Tibial nerve (tissue), 4 donors: ENCODE results near the gene BTRC.

Source experiments
- CTCF ChIP-seq, 5 experiments: fragments of 200-600 bp in 3 of 5; fragments of 450-650 bp in 2 of 5; sonication (generic) in 3 of 5; IDR thresholded peaks; one replicate each; pipeline ENCODE4 v1.5.1; 2016 to 2019; ENCODE audit warnings: antibody characterized with exemption in 5 of 5, mild to moderate bottlenecking in 3 of 5, moderate library complexity in 2 of 5
- EP300 ChIP-seq, 2 donors: sonication (generic); formaldehyde crosslinking; IDR thresholded peaks; one replicate each; pipeline ENCODE4 v1.6.1; 2017; ENCODE audit warnings: antibody characterized with exemption in 2 of 2, mild to moderate bottlenecking in 1 of 2
- POLR2A ChIP-seq, 2 donors: fragments of 450-650 bp; IDR thresholded peaks; one replicate each; pipeline ENCODE4 v1.6.1; 2017; ENCODE audit warnings: antibody characterized with exemption in 2 of 2, mild to moderate bottlenecking in 2 of 2, moderate library complexity in 2 of 2

DNA sequence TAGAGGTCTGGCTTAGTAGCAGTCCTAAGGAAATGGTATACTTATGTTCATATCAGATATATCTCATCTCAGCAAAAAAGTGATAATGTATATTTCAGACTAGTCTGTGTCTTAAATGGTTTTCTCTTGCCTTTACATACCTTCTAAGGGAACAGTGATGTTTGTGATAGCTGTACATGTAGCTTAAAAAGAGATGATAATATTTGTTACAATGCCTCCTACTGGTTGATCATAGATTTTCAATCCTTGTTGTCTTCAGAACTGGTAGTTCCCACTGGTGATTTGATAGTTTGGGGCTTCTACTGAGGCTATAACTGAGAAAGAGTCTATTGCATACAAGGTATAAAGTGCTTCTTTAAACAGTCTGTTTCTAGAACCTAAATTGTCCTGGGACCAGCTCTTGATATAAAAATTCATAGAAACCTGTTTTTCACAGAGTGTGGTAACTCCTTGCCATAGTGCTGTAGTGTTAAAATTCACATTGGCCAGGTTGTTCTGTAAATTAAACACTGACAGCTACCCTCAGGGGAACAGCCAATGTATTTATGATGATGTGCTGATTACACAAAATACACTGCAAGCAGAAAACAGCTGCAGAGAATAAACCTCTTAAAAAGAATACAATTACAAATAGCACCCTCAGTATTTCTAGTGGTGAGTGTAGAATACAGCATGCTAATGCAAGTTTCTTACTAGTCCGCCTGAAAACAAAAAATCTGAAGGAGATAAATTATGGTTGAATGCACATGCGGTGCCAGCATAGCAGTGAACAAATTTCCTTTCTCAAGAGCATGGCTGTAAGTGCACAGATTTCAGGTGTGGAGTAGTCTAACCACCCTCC is 90.3 kb downstream of the BTRC start:
- TF ChIP-seq CTCF (IDR thresholded peaks at IDR 0.05) (peak in 1 of 5 experiments; percentile 12), POLR2A (IDR thresholded peaks at IDR 0.05) (no peak), EP300 (IDR thresholded peaks at IDR 0.05) (no peak)
